ENCODE measurements around the gene PCCA. TPM values are rescaled to one million over a fixed set of nuclear protein-coding genes. Genes with fewer than 3 reads are reported as not detected.
"Not testable (repeated sequence)": the region's sequence is repeated elsewhere in the genome, so short reads cannot be mapped to it uniquely, and the experiment has no call there.

Gene PCCA
- total and polyA plus RNA-seq, 12 donors, result 27.6 to 176 (median 97.7) TPM

DNA sequence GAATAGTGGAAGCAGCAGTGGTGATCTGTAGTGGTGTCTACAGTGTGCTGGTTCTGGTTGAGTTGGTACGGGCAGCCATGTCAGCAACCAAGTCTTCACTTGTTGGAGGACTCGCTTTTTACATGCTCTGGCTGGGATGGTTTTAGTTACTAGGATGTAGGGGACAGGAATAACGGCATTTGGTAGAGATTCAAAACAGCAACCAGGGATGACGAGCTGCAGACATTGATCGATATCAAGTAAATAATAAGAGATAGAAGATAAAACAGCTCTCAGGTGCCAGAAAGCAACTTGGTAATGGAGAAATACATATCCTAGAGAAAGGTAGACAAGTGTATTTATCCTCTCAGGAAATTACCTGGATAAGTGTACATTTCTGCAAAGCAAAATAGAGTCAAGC lies 84.3 kb downstream of the PCCA start:
- Histone ChIP-seq H3K27me3 (no peaks in the 10 kb centered on the region), H3K4me3 (no peak overlapping the region), H3K4me1 (replicated peaks in 1 of 2) (no peaks in the 10 kb centered on the region), H3K27ac (no peak overlapping the region), H3K9me3 (replicated peaks in 1 of 3) (no peaks in the 10 kb centered on the region), H3K36me3 (replicated peaks in 1 of 2) (no peaks in the 10 kb centered on the region)
- 85 to 97% (median 91%) methylated on average over 5 of the region's 5 CpGs for WGBS, 4 donors
- TF ChIP-seq, protein P1, sequence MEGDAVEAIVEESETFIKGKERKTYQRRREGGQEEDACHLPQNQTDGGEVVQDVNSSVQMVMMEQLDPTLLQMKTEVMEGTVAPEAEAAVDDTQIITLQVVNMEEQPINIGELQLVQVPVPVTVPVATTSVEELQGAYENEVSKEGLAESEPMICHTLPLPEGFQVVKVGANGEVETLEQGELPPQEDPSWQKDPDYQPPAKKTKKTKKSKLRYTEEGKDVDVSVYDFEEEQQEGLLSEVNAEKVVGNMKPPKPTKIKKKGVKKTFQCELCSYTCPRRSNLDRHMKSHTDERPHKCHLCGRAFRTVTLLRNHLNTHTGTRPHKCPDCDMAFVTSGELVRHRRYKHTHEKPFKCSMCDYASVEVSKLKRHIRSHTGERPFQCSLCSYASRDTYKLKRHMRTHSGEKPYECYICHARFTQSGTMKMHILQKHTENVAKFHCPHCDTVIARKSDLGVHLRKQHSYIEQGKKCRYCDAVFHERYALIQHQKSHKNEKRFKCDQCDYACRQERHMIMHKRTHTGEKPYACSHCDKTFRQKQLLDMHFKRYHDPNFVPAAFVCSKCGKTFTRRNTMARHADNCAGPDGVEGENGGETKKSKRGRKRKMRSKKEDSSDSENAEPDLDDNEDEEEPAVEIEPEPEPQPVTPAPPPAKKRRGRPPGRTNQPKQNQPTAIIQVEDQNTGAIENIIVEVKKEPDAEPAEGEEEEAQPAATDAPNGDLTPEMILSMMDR (IDR thresholded peaks at IDR 0.05), result no peak
- no peak for TF ChIP-seq POLR2A (IDR thresholded peaks at IDR 0.05)
- DNase-seq, result no peak
- intact Hi-C loops (cut with DNase I), result no loop called here

DNA sequence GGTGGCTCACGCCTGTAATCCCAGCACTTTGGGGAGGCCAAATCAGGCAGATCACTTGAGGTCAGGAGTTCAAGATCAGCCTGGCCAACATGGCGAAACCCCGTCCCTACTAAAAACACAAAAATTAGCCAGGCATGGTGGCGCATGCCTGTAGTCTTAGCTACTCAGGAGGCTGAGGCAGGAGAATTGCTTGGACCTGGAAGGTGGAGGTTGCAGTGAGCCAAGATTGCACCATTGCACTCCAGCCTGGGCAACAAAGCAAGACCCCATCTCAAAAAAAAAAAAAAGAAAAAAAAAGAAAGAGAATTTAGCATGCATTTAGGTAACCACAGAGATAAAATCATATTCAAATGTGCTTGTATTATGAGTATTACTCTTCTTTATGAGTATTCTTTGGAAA lies 85.6 kb downstream of the PCCA start:
- intact Hi-C loops (cut with DNase I); H3K4me1 ChIP-seq (replicated peaks in 1 of 2): not testable (repeated sequence)
- WGBS, 4 donors, result 94 to 99% (median 97%) methylated on average over 4 of the region's 4 CpGs

DNA sequence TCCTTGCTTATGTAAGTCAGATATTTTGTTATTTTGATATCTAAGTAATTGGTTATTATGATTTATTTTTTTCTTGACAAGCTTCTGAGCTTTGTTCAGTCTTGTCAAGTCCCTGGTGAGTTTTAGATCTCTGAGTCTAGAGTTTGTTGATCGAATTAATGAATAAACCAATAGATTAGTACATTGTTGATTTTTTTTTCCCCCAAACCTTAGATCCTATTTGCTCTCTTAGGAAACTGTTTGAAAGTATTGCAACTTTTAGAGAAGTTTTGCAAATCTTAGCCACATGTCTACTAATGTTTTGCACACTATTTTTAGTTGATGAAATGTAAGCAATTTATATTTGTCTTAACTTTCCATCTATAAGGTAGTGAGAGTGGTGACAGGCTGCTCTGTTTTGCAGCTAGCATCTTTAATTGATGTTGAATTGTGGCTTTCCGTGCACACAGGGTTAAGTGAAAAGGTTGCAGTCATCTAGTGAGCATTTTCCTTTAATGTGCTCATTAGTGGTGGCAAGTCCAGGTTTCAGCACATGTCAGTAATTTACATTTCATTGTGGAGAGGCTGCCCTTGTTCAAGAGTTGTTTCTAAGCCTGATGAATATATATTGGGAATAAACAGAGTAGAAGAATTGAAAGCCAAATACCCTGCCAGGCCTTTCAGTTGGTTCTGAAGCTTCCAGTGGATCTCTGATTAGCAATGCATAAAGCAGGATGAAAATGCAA lies 86.3 kb downstream of the PCCA start:
- Histone ChIP-seq H3K36me3 (replicated peaks in 1 of 2) (no peaks in the 10 kb centered on the region), H3K9me3 (replicated peaks in 1 of 3) (no peaks in the 10 kb centered on the region), H3K27me3 (no peaks in the 10 kb centered on the region), H3K4me1 (replicated peaks in 1 of 2) (no peaks in the 10 kb centered on the region), H3K4me3 (no peak overlapping the region), H3K27ac (no peak overlapping the region)
- no peak for DNase-seq
- intact Hi-C loops (cut with DNase I), result no loop called here
- TF ChIP-seq, protein P1 (IDR thresholded peaks at IDR 0.05), result no peak
- no peak for TF ChIP-seq POLR2A (IDR thresholded peaks at IDR 0.05)
- WGBS, 4 donors, result 94 to 99% (median 97%) methylated on average over 2 of the region's 2 CpGs

More for the DNA sequence above, 85.6 kb downstream of the PCCA start:
- not testable (repeated sequence) for H3K27me3 ChIP-seq; H3K36me3 ChIP-seq (replicated peaks in 1 of 2); DNase-seq; H3K27ac ChIP-seq; H3K9me3 ChIP-seq (replicated peaks in 1 of 3); H3K4me3 ChIP-seq

DNA sequence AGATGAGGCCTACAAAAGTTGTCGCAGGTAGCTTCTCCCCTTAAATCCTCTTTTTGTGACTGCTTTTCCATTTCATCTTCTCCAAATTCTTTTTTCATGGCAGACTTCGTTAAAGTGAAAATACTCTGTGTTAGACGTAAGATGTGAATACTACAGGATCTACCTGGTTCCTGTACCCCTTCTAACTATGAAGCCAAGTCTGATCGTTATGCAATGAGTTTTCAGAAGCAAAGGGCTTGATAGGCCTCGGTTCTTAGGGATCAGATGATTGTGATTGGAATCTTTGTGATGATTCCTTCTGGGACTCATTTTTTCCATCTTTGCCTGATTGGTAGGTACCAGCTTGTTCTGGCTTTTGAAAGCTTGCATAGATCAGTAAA lies 86.9 kb downstream of the PCCA start:
- TF ChIP-seq, protein P1 (IDR thresholded peaks at IDR 0.05), result no peak
- no peak for TF ChIP-seq POLR2A (IDR thresholded peaks at IDR 0.05)
- H3K36me3 ChIP-seq (replicated peaks in 1 of 2), result no peaks in the 10 kb centered on the region
- H3K4me3 ChIP-seq, result no peak overlapping the region
- no peaks in the 10 kb centered on the region for H3K4me1 ChIP-seq (replicated peaks in 1 of 2)
- DNase-seq, result no peak
- no peak overlapping the region for H3K27ac ChIP-seq
- 80 to 91% (median 90%) methylated on average over 5 of the region's 5 CpGs for WGBS, 4 donors
- no peaks in the 10 kb centered on the region for H3K27me3 ChIP-seq
- no peaks in the 10 kb centered on the region for H3K9me3 ChIP-seq (replicated peaks in 1 of 3)
- intact Hi-C loops (cut with DNase I), result no loop called here

DNA sequence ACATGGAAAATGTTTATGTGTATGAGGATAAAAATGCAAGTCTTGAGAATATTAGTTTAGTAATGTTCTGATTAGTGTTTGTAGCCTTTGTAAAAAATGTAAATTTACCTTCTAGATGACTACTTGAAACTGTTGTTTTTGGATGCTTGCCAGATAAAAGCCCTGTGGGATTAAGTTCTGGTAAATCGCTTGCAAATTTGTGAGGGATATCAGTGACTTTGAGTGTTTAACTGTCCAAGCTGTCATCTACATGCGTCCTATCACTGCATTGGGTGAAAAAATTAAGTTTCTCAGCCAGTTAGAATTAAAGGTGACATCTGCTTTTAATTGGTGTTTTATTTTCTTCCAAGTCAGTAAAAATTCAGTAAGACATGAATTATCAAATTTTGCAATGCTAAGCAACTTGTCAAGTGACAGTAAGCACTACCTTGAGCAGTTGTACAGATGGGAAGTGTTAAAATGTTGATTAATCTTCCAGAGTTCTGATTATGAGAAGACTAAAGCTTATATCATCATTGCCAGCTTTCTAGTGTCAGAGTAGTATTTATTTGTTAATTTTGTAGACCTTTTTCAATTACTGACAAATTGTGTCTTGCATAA lies 88.0 kb downstream of the PCCA start:
- DNase-seq, result no peak
- no peaks in the 10 kb centered on the region for H3K4me1 ChIP-seq (replicated peaks in 1 of 2)
- intact Hi-C loops (cut with DNase I), result no loop called here
- no peaks in the 10 kb centered on the region for H3K36me3 ChIP-seq (replicated peaks in 1 of 2)
- H3K27ac ChIP-seq, result no peak overlapping the region
- H3K9me3 ChIP-seq (replicated peaks in 1 of 3), result no peaks in the 10 kb centered on the region
- TF ChIP-seq, protein P1 (IDR thresholded peaks at IDR 0.05), result no peak
- TF ChIP-seq POLR2A (IDR thresholded peaks at IDR 0.05), result no peak
- H3K27me3 ChIP-seq, result no peaks in the 10 kb centered on the region
- H3K4me3 ChIP-seq, result no peak overlapping the region
- WGBS, 4 donors, result 61 to 88% (median 73%) methylated on average over 2 of the region's 2 CpGs

Data from adrenal gland (tissue), 12 donors.